Peyer's patch (tissue), 4 donors: ENCODE measurements around the gene ARHGEF16.

Experiments used
- CTCF ChIP-seq, 6 experiments: fragments of 450-650 bp in 4 of 6; fragments of 200-600 bp in 2 of 6; sonication (generic) in 1 of 6; IDR thresholded peaks; one replicate each; pipeline ENCODE4 v1.5.1; 2017 to 2019; ENCODE audit warnings: antibody characterized with exemption in 6 of 6, mild to moderate bottlenecking in 3 of 6, moderate library complexity in 1 of 6
- POLR2A ChIP-seq, 2 donors: fragments of 450-650 bp; IDR thresholded peaks; one replicate each; pipeline ENCODE4 v1.5.1; 2017; ENCODE audit warnings: antibody characterized with exemption in 2 of 2, mild to moderate bottlenecking in 2 of 2, moderate library complexity in 2 of 2

GRCh38 chr1:3514404-3514803 is 59.9 kb downstream of the ARHGEF16 start:
- TF ChIP-seq CTCF (IDR thresholded peaks at IDR 0.05) (no peak), POLR2A (IDR thresholded peaks at IDR 0.05) (no peak)
